Measurements from ENCODE around the gene GDF15.

Gene GDF15

DNA sequence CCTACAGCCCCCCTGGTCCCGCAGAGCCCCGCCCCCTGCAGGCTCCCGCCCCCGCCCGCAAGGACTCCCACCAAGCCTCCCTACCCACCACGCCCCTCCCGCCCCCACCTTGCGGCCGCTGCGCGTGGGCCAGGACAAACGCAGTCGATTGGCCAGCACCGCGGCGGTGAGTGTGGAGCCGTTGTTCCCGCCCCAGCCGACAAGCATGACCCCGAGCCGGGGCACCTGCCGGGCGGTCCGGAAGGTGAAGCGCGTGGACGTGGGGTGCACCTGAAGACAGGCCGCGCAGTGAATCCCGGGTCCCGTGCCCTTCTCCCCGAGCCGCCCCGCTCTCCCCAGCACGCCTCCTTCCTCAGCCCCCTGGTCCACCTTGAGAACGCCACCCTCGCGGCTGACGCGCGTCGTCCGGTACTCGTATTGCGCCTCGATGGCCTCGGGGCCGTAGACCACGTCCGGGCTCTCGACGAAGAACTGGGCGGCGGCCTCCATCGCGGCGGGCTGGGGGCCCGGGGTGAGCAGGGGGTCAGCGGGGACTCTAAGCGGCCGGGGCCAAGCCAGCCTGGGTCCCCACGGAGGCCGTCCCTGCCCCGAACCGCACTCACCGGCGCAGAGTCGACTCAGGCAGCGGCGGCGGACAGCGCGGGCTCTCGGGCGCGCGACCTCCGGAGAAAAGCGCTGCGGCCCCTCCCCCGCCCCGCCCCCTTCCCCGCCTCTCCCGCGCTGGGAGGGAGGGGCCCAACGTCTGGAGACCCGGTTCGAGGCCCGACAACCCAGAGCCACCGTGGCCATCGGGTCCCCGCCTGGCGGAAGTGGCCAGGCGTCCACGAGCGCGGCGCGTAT, 51.8 kb downstream of the GDF15 start, which contains the start of gene ISYNA1:
Gene ISYNA1 (minus strand): TSS at position 643 of the 840 bp plus-strand sequence. CDS start 154 bp downstream, at position 489.
- no peak for DNase-seq (ENCODE audit: low read depth, low spot score)
- H3K9ac ChIP-seq (ENCODE audit: insufficient read length): peak within 1 kb of the TSS; percentile 70
- no peak for TF ChIP-seq FOXP2 (optimal IDR thresholded peaks at IDR 0.05; ENCODE audit: control extremely low read depth, extremely low read length, insufficient read depth)
- TF ChIP-seq POLR2AphosphoS5 (IDR thresholded peaks at IDR 0.05; ENCODE audit: borderline replicate concordance, low read depth, low read length): peak; percentile 63
- H3K27ac ChIP-seq: 0 out of 2 replicates have a peak within 1 kb of the TSS, but pooled peaks have one; percentile 4
- no peaks in the 10 kb centered on the region for H3K9me3 ChIP-seq (ENCODE audit: low read depth, low read length)
- H3K4me3 ChIP-seq: peak within 1 kb of the TSS; percentile 88
- H3K36me3 ChIP-seq (ENCODE audit: insufficient read depth, low read length): peaks cover 13% of the 10 kb centered on the region; the same call in 1 of the 2 replicates

DNA sequence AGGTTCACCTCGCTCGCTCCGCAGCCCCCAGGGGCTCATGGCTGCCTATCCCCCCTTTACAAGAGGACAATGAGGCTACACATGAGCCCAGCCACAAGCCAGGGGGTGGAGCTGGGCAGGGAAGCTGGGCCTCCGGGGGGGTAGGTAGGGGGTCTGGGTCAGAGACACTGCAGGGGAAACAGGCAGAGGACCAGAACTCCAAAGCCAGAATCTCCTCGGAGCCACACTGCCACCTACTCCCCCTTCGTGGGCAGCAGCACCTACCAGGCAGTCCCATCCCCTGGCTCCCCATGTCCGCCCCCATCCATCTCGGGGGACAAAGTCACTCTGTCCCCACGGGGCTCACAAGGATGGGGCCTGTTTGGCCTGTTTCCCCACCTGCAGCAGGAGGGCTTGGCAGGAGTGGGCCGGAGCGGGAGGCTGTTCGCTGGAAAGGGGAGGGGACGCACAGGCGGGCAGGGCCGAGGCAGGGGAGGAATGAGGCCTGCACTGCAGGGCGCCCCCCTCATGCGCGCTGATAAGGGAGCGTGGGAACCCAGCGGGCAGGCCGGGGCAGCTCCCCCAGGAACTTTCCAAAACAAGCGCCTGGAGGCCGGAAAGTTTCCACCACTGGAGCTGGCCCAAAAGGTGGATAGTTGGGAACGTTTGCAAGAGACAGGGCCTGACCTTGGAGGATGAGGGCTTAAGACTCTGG, 52.5 kb downstream of the GDF15 start:
- 0 out of 2 replicates have a peak overlapping the region, but pooled peaks have one; percentile 4 for H3K27ac ChIP-seq
- no peak overlapping the region for H3K9ac ChIP-seq (ENCODE audit: insufficient read length)
- peaks cover 13% of the 10 kb centered on the region; the same call in 1 of the 2 replicates for H3K36me3 ChIP-seq (ENCODE audit: insufficient read depth, low read length)
- TF ChIP-seq POLR2AphosphoS5 (IDR thresholded peaks at IDR 0.05; ENCODE audit: borderline replicate concordance, low read depth, low read length) (no peak), FOXP2 (optimal IDR thresholded peaks at IDR 0.05; ENCODE audit: control extremely low read depth, extremely low read length, insufficient read depth) (no peak), EZH2 (IDR thresholded peaks at IDR 0.05) (no peak)
- no peaks in the 10 kb centered on the region for H3K9me3 ChIP-seq (ENCODE audit: low read depth, low read length)
- no peak for DNase-seq (ENCODE audit: low read depth, low spot score)
- H3K4me3 ChIP-seq: peak overlapping the region; percentile 88
